Neural cell (in vitro differentiated cells): Measurements from ENCODE around the gene KRI1. TPM values are rescaled to one million over a fixed set of nuclear protein-coding genes. Genes with fewer than 3 reads are reported as not detected.

Experiments used
- H2AFZ ChIP-seq: fragments of 200-600, 300-800 bp; sonication (generic), shearing (Covaris generic); 2 replicates; pipeline ENCODE4 v1.6.0; 2014; ENCODE audit warnings: low read depth, mild to moderate bottlenecking, antibody characterized with exemption, low read length, moderate library complexity
- H3F3A ChIP-seq: fragments of 200-600 bp; shearing (Covaris generic); 2 replicates; pipeline ENCODE4 v1.6.1; 2016; ENCODE audit warnings: mild to moderate bottlenecking, moderate library complexity, mixed read lengths, antibody characterized with exemption, low read length; ENCODE audit not compliant: insufficient read depth, poor library complexity, severe bottlenecking
- H3K27ac ChIP-seq: fragments of 200-600, 300-800 bp; sonication (generic), shearing (Covaris generic); 2 replicates; pipeline ENCODE4 v1.5.1; 2014; ENCODE audit warnings: mild to moderate bottlenecking, low read length, moderate library complexity
- H3K27me3 ChIP-seq: fragments of 300-800, 200-600 bp; sonication (generic), shearing (Covaris generic); 2 replicates; pipeline ENCODE4 v1.6.0; 2014; ENCODE audit warnings: mild to moderate bottlenecking, low read depth, low read length, moderate library complexity; ENCODE audit not compliant: insufficient read depth
- H3K36me3 ChIP-seq: fragments of 300-800, 200-600 bp; sonication (generic), shearing (Covaris generic); 2 replicates; pipeline ENCODE4 v1.5.1; 2014; ENCODE audit warnings: mild to moderate bottlenecking, antibody characterized with exemption, low read length, moderate library complexity; ENCODE audit not compliant: insufficient read depth
- H3K4me2 ChIP-seq: fragments of 300-800, 200-600 bp; sonication (generic), shearing (Covaris generic); 2 replicates; pipeline ENCODE4 v1.6.0; 2014; ENCODE audit warnings: mild to moderate bottlenecking, low read length
- H3K4me3 ChIP-seq: fragments of 300-800, 200-600 bp; sonication (generic), shearing (Covaris generic); 2 replicates; pipeline ENCODE4 v1.5.1; 2014; ENCODE audit warnings: mild to moderate bottlenecking, low read length, moderate library complexity
- H3K79me2 ChIP-seq: fragments of 200-600 bp; shearing (Covaris generic); replicated peaks from 2 replicates; pipeline ENCODE4 v1.6.0; 2014; ENCODE audit warnings: mild to moderate bottlenecking, low read length, moderate library complexity; ENCODE audit not compliant: insufficient read depth
- H3K9ac ChIP-seq: fragments of 300-800, 200-600 bp; sonication (generic), shearing (Covaris generic); 2 replicates; pipeline ENCODE4 v1.6.1; 2016; ENCODE audit warnings: mild to moderate bottlenecking, low read length, mixed read lengths
- H3K9me2 ChIP-seq: fragments of 200-600 bp; shearing (Covaris generic); 2 replicates; pipeline ENCODE4 v1.6.1; 2016; ENCODE audit warnings: mild to moderate bottlenecking, low read length, mixed read lengths; ENCODE audit not compliant: insufficient read depth
- H3K9me3 ChIP-seq: fragments of 200-600, 300-800 bp; sonication (generic), shearing (Covaris generic); 2 replicates; pipeline ENCODE4 v1.6.1; 2016; ENCODE audit warnings: mild to moderate bottlenecking, mixed run types, low read length, moderate library complexity, mixed read lengths
- H4K20me1 ChIP-seq: fragments of 200-600 bp; shearing (Covaris generic); 2 replicates; pipeline ENCODE4 v1.6.1; 2016; ENCODE audit warnings: mild to moderate bottlenecking, mixed run types; ENCODE audit not compliant: insufficient read depth
- CTCF ChIP-seq: fragments of 450-650 bp; IDR thresholded peaks from 2 replicates; pipeline ENCODE4 v1.5.1; 2014; ENCODE audit warnings: antibody characterized with exemption, mild to moderate bottlenecking, moderate library complexity; ENCODE audit not compliant: poor library complexity, severe bottlenecking
- EP300 ChIP-seq: fragments of 450-650 bp; conservative IDR thresholded peaks from 2 replicates; pipeline ENCODE4 v1.6.1; 2014; ENCODE audit warnings: antibody characterized with exemption, mild to moderate bottlenecking, moderate library complexity; ENCODE audit not compliant: poor library complexity, severe bottlenecking
- EZH2 ChIP-seq: fragments of 200-600, 300-800 bp; shearing (Covaris generic), sonication (generic); IDR thresholded peaks from 2 replicates; pipeline ENCODE4 v1.6.1; 2014; ENCODE audit warnings: antibody characterized with exemption, low read length, borderline replicate concordance, mild to moderate bottlenecking; ENCODE audit not compliant: insufficient read depth, poor library complexity, severe bottlenecking
- MXI1 ChIP-seq: fragments of 450-650 bp; conservative IDR thresholded peaks from 2 replicates; pipeline ENCODE4 v1.6.1; 2014; ENCODE audit warnings: antibody characterized with exemption, mild to moderate bottlenecking; ENCODE audit not compliant: poor library complexity, severe bottlenecking
- POLR2AphosphoS5 ChIP-seq: IDR thresholded peaks from 2 replicates; pipeline ENCODE4 v1.6.1; 2012
- RAD21 ChIP-seq: fragments of 450-650 bp; conservative IDR thresholded peaks from 2 replicates; pipeline ENCODE4 v1.6.1; 2014; ENCODE audit warnings: antibody characterized with exemption, mild to moderate bottlenecking, moderate library complexity
- SMC3 ChIP-seq: fragments of 450-650 bp; conservative IDR thresholded peaks from 2 replicates; pipeline ENCODE4 v1.6.1; 2014; ENCODE audit warnings: antibody characterized with exemption, mild to moderate bottlenecking, moderate library complexity; ENCODE audit not compliant: poor library complexity
- TAF1 ChIP-seq: IDR thresholded peaks from 2 replicates; pipeline ENCODE4 v1.6.1; 2012; ENCODE audit warnings: low read depth
- polyA plus RNA-seq: library from polyadenylated mRNA; depleted of rRNA; stranded (reverse); fragments of >200 nt; gene quantifications from 2 replicates; pipeline ENCODE4 v1.2.3, GENCODE V29; 2014
- TF ChIP-seq, protein P1 (sequence below): IDR thresholded peaks from 2 replicates; pipeline ENCODE4 v1.6.1; 2012; ENCODE audit warnings: borderline replicate concordance

Gene KRI1
- polyA plus RNA-seq, 1 donor from 2014 or later = 6.5 TPM

GRCh38 chr19:10567656-10568055 is 1.8 kb upstream of the KRI1 start:
- peak overlapping the region; percentile 19 for H2AFZ ChIP-seq
- TF ChIP-seq POLR2AphosphoS5 = no peak
- TF ChIP-seq TAF1 = no peak
- H3K9me2 ChIP-seq = no peaks in the 10 kb centered on the region
- no peaks in the 10 kb centered on the region for H3K9me3 ChIP-seq
- peaks cover 19% of the 10 kb centered on the region for H3K79me2 ChIP-seq
- H3K9ac ChIP-seq = peak overlapping the region; percentile 91
- H3K4me2 ChIP-seq = peak overlapping the region; percentile 91
- no peaks in the 10 kb centered on the region for H3F3A ChIP-seq
- peak overlapping the region; percentile 88 for H3K27ac ChIP-seq
- peak overlapping the region; percentile 92 for H3K4me3 ChIP-seq
- H3K36me3 ChIP-seq = no peaks in the 10 kb centered on the region
- no peaks in the 10 kb centered on the region for H3K27me3 ChIP-seq
- H4K20me1 ChIP-seq = no peaks in the 10 kb centered on the region

DNA sequence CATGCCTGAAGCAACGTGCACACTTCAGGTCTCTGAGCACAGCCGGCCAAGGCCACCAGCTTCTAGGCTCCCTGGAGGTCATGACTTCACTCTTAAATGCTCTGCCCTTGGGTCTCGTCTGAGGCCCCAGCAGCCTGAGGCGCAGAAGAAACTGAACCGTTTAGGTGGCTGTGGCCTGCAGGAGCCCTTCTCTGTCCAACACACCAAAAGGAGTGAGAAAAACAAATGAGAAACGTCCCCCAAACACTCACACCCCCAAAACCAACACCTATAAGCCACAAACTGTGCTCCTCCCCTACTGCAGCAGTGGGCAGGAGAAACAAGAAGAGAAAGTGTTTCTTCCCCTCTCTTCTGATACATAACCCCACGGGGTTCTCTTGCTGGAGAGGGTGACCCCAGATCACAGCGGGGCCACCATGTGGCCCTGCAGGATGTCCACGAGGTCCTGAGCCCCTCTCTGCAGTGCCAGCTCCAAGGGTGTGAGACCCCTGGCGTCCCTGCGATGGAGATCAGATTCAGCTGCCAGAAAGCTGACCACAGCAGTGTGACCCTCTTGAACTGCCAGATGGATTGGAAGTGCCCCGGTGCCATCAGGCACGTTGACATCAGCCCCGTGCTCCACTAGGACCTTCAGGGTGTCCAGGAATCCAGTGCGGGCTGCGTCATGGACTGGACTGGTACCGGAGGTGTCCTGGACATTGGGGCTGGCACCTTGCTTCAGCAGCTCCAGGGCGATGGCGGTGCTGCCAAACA is 1.0 kb upstream of the KRI1 start:
- Histone ChIP-seq H3K9me3 (no peaks in the 10 kb centered on the region), H3F3A (no peaks in the 10 kb centered on the region), H3K79me2 (peaks cover 19% of the 10 kb centered on the region), H3K4me2 (peak overlapping the region; percentile 91), H3K27ac (peak overlapping the region; percentile 88), H3K9me2 (no peaks in the 10 kb centered on the region), H3K4me3 (peak overlapping the region; percentile 92), H3K27me3 (no peaks in the 10 kb centered on the region), H4K20me1 (no peaks in the 10 kb centered on the region), H2AFZ (no peak overlapping the region), H3K36me3 (no peaks in the 10 kb centered on the region), H3K9ac (peak overlapping the region; percentile 91)
- TF ChIP-seq EP300 (no peak), MXI1 (no peak), TAF1 (no peak), CTCF (no peak), RAD21 (no peak), EZH2 (no peak), POLR2AphosphoS5 (no peak), SMC3 (no peak)
- TF ChIP-seq, protein P1, sequence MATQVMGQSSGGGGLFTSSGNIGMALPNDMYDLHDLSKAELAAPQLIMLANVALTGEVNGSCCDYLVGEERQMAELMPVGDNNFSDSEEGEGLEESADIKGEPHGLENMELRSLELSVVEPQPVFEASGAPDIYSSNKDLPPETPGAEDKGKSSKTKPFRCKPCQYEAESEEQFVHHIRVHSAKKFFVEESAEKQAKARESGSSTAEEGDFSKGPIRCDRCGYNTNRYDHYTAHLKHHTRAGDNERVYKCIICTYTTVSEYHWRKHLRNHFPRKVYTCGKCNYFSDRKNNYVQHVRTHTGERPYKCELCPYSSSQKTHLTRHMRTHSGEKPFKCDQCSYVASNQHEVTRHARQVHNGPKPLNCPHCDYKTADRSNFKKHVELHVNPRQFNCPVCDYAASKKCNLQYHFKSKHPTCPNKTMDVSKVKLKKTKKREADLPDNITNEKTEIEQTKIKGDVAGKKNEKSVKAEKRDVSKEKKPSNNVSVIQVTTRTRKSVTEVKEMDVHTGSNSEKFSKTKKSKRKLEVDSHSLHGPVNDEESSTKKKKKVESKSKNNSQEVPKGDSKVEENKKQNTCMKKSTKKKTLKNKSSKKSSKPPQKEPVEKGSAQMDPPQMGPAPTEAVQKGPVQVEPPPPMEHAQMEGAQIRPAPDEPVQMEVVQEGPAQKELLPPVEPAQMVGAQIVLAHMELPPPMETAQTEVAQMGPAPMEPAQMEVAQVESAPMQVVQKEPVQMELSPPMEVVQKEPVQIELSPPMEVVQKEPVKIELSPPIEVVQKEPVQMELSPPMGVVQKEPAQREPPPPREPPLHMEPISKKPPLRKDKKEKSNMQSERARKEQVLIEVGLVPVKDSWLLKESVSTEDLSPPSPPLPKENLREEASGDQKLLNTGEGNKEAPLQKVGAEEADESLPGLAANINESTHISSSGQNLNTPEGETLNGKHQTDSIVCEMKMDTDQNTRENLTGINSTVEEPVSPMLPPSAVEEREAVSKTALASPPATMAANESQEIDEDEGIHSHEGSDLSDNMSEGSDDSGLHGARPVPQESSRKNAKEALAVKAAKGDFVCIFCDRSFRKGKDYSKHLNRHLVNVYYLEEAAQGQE = no peak
